HEK293 (cell line): ENCODE data around the gene TSHZ2.

Source experiments
- CTCF ChIA-PET: fragments of 350-600 bp; formaldehyde crosslinking; extraction: SDS; loops from one replicate; lab custom pipeline; 2021; ENCODE audit warnings: antibody characterized with exemption; lab: Yijun Ruan, JAX
- POLR2A ChIA-PET: fragments of 300-600 bp; formaldehyde crosslinking; extraction: SDS; loops from one replicate; lab custom pipeline; 2020; ENCODE audit warnings: antibody characterized with exemption, inconsistent platforms; lab: Yijun Ruan, JAX
- H3K27ac ChIP-seq: fragments of 200-500 bp; sonication (Bioruptor generic); 2 replicates; pipeline ENCODE4 v1.5.1; 2014; ENCODE audit warnings: low read depth, low read length, control low read depth, inconsistent platforms; ENCODE audit errors: extremely low read depth
- H3K36me3 ChIP-seq, 2 experiments: fragments of 200-500 bp in 1 of 2; sonication (Bioruptor generic) in 1 of 2; 1 replicate in 1 of 2; 2 replicates in 1 of 2; pipeline ENCODE4 v1.5.1; 2014 to 2017; ENCODE audit warnings: inconsistent platforms in 2 of 2, low read length in 2 of 2; ENCODE audit not compliant: control insufficient read depth in 2 of 2, insufficient read depth in 1 of 2
- H3K4me1 ChIP-seq: fragments of 200-500 bp; sonication (Bioruptor generic); 2 replicates; pipeline ENCODE4 v1.5.1; 2014; ENCODE audit warnings: mild to moderate bottlenecking, low read length, inconsistent platforms; ENCODE audit not compliant: control insufficient read depth, insufficient read depth
- H3K4me3 ChIP-seq: 2 replicates; pipeline ENCODE4 v1.5.1; 2011; ENCODE audit warnings: low read depth, mild to moderate bottlenecking, control low read depth, low read length, moderate library complexity
- H3K9me3 ChIP-seq: fragments of 200-500 bp; sonication (Bioruptor generic); 2 replicates; pipeline ENCODE4 v1.5.1; 2014; ENCODE audit warnings: low read depth, low read length, inconsistent platforms; ENCODE audit not compliant: control insufficient read depth, insufficient read depth
- BCL11B ChIP-seq: fragments of 450-650 bp; formaldehyde crosslinking; IDR thresholded peaks from 2 replicates; pipeline ENCODE4 v1.5.1; 2016; ENCODE audit warnings: low read depth, missing biosample characterization, missing genetic modification characterization
- KLF7 ChIP-seq: fragments of 450-650 bp; formaldehyde crosslinking; IDR thresholded peaks from 2 replicates; pipeline ENCODE4 v1.5.1; 2016; ENCODE audit warnings: missing biosample characterization, missing genetic modification characterization, borderline replicate concordance
- KLF9 ChIP-seq: fragments of 450-650 bp; formaldehyde crosslinking; IDR thresholded peaks from 2 replicates; pipeline ENCODE4 v1.5.1; 2016; ENCODE audit warnings: missing biosample characterization, missing genetic modification characterization, low read depth
- MEIS1 ChIP-seq: sonication (generic); formaldehyde crosslinking; IDR thresholded peaks from 2 replicates; pipeline ENCODE4 v1.8.1; 2022; ENCODE audit warnings: missing genetic modification reagents, mild to moderate bottlenecking, borderline replicate concordance
- PRDM10 ChIP-seq: fragments of 450-650 bp; formaldehyde crosslinking; IDR thresholded peaks from 2 replicates; pipeline ENCODE4 v1.5.1; 2016; ENCODE audit warnings: missing biosample characterization, missing genetic modification characterization
- ZBTB44 ChIP-seq: fragments of 450-650 bp; IDR thresholded peaks from 2 replicates; pipeline ENCODE4 v1.5.1; 2018; ENCODE audit warnings: missing biosample characterization, mild to moderate bottlenecking, missing genetic modification characterization
- ZFP37 ChIP-seq: fragments of 450-650 bp; formaldehyde crosslinking; IDR thresholded peaks from 2 replicates; pipeline ENCODE4 v1.5.1; 2016; ENCODE audit warnings: missing biosample characterization, missing genetic modification characterization
- ZNF121 ChIP-seq: fragments of 450-650 bp; formaldehyde crosslinking; IDR thresholded peaks from 2 replicates; pipeline ENCODE4 v1.5.1; 2016; ENCODE audit warnings: missing biosample characterization, missing genetic modification characterization
- ZNF157 ChIP-seq: fragments of 450-650 bp; formaldehyde crosslinking; IDR thresholded peaks from 2 replicates; pipeline ENCODE4 v1.5.1; 2016; ENCODE audit warnings: missing biosample characterization, missing genetic modification characterization
- ZNF169 ChIP-seq: fragments of 450-650 bp; formaldehyde crosslinking; IDR thresholded peaks from 2 replicates; pipeline ENCODE4 v1.5.1; 2016; ENCODE audit warnings: missing biosample characterization, missing genetic modification characterization
- ZNF211 ChIP-seq: fragments of 450-650 bp; formaldehyde crosslinking; IDR thresholded peaks from 2 replicates; pipeline ENCODE4 v1.5.1; 2016; ENCODE audit warnings: low read depth, missing biosample characterization, missing genetic modification characterization
- ZNF280D ChIP-seq: fragments of 450-650 bp; formaldehyde crosslinking; IDR thresholded peaks from 2 replicates; pipeline ENCODE4 v1.5.1; 2016; ENCODE audit warnings: missing biosample characterization, missing genetic modification characterization
- ZNF302 ChIP-seq: fragments of 450-650 bp; formaldehyde crosslinking; IDR thresholded peaks from 2 replicates; pipeline ENCODE4 v1.5.1; 2016; ENCODE audit warnings: missing biosample characterization, missing genetic modification characterization, low read depth
- ZNF311 ChIP-seq: fragments of 450-650 bp; formaldehyde crosslinking; IDR thresholded peaks from 2 replicates; pipeline ENCODE4 v1.5.1; 2017; ENCODE audit warnings: missing biosample characterization, missing genetic modification characterization, borderline replicate concordance
- ZNF37A ChIP-seq: fragments of 450-650 bp; IDR thresholded peaks from 2 replicates; pipeline ENCODE4 v1.5.1; 2018; ENCODE audit warnings: missing biosample characterization, missing genetic modification characterization
- ZNF398 ChIP-seq: fragments of 450-650 bp; formaldehyde crosslinking; IDR thresholded peaks from 2 replicates; pipeline ENCODE4 v1.5.1; 2017; ENCODE audit warnings: missing biosample characterization, missing genetic modification characterization
- ZNF433 ChIP-seq: fragments of 450-650 bp; formaldehyde crosslinking; IDR thresholded peaks from 2 replicates; pipeline ENCODE4 v1.5.1; 2016; ENCODE audit warnings: missing biosample characterization, missing genetic modification characterization, low read depth
- ZNF629 ChIP-seq: fragments of 450-650 bp; formaldehyde crosslinking; IDR thresholded peaks from 2 replicates; pipeline ENCODE4 v1.5.1; 2017; ENCODE audit warnings: missing biosample characterization, missing genetic modification characterization

TSHZ2 gene

GRCh38 chr20:52963131-52963530 lies 9.0 kb upstream of the TSHZ2 start:
- H3K4me1 ChIP-seq: peaks cover 2% of the 10 kb centered on the region; the same call in 1 of the 2 replicates
- no peaks in the 10 kb centered on the region for H3K36me3 ChIP-seq
- POLR2A ChIA-PET: no interaction called here
- H3K9me3 ChIP-seq: no peaks in the 10 kb centered on the region
- TF ChIP-seq ZNF37A: no peak
- no peak for TF ChIP-seq ZBTB44 (tag by site-specific recombination)
- no peak for TF ChIP-seq KLF9 (tag by site-specific recombination)
- TF ChIP-seq ZNF629 (tag by site-specific recombination): no peak
- no peak for TF ChIP-seq PRDM10 (tag by site-specific recombination)
- TF ChIP-seq ZNF311 (tag by site-specific recombination): no peak
- no peak for TF ChIP-seq ZFP37 (tag by site-specific recombination)
- TF ChIP-seq ZNF302 (tag by site-specific recombination): no peak
- no peak for TF ChIP-seq ZNF433 (tag by site-specific recombination)
- no peak for TF ChIP-seq ZNF398 (tag by site-specific recombination)
- no peak for TF ChIP-seq KLF7 (tag by site-specific recombination)
- no peak for TF ChIP-seq BCL11B (tag by site-specific recombination)
- TF ChIP-seq, all 188 proteins: peak for 0
- CTCF ChIA-PET: no interaction called here
- H3K27ac ChIP-seq: no peak overlapping the region
- H3K4me3 ChIP-seq: no peak overlapping the region

- ChIA-PET CTCF (no interaction called here), POLR2A (no interaction called here)
- no peak overlapping the region for H3K4me3 ChIP-seq
- H3K27ac ChIP-seq: no peak overlapping the region
- H3K4me1 ChIP-seq: peaks cover 2% of the 10 kb centered on the region; the same call in 1 of the 2 replicates
- H3K36me3 ChIP-seq: no peaks in the 10 kb centered on the region
- H3K9me3 ChIP-seq: no peaks in the 10 kb centered on the region
- TF ChIP-seq ZNF280D (tag by site-specific recombination) (no peak), ZNF211 (tag by site-specific recombination) (no peak), ZNF121 (no peak), MEIS1 (CRISPR knock-in tag) (no peak), ZNF169 (tag by site-specific recombination) (no peak), ZNF157 (tag by site-specific recombination) (no peak), ZNF398 (tag by site-specific recombination) (no peak)
Measured at GRCh38 chr20:52964131-52964530, 8.0 kb upstream of the TSHZ2 start.
